GM23338 (cell line): ENCODE results near the gene CCRL2. TPM values are rescaled to one million over a fixed set of nuclear protein-coding genes. Genes with fewer than 3 reads are reported as not detected.

ENCODE experiments used
- ATAC-seq: fragments of 200-7000 bp; cut with Tn5 transposase; 3 replicates; pipeline ENCODE4 v1.9.1; 2020
- DNase-seq: peaks from one replicate; pipeline ENCODE4 v3.0.0-alpha.2; 2015; ENCODE audit warnings: low spot score
- H2AFZ ChIP-seq: fragments of 200-600 bp; sonication (generic); 2 replicates; pipeline ENCODE4 v1.8.0; 2016; ENCODE audit warnings: antibody characterized with exemption, mild to moderate bottlenecking, moderate library complexity
- H3F3A ChIP-seq: fragments of 200-600 bp; sonication (generic); replicated peaks from 2 replicates; pipeline ENCODE4 v1.8.0; 2017; ENCODE audit warnings: antibody characterized with exemption, mixed run types, low read depth
- H3K27ac ChIP-seq: fragments of 200-600 bp; sonication (generic); 2 replicates; pipeline ENCODE4 v1.6.1; 2016; ENCODE audit warnings: low read depth
- H3K27me3 ChIP-seq: fragments of 200-600 bp; sonication (generic); 2 replicates; pipeline ENCODE4 v1.8.0; 2016; ENCODE audit warnings: mild to moderate bottlenecking, mixed run types, moderate library complexity; ENCODE audit not compliant: insufficient read depth
- H3K36me3 ChIP-seq: fragments of 200-600 bp; sonication (generic); 2 replicates; pipeline ENCODE4 v1.8.0; 2016; ENCODE audit warnings: mild to moderate bottlenecking; ENCODE audit not compliant: insufficient read depth
- H3K4me1 ChIP-seq: fragments of 200-600 bp; sonication (generic); 2 replicates; pipeline ENCODE4 v1.8.0; 2016; ENCODE audit warnings: mild to moderate bottlenecking, moderate library complexity; ENCODE audit not compliant: insufficient read depth
- H3K4me2 ChIP-seq: fragments of 200-600 bp; sonication (generic); 2 replicates; pipeline ENCODE4 v1.7.1; 2017; ENCODE audit warnings: mixed run types
- H3K4me3 ChIP-seq: fragments of 200-600 bp; sonication (generic); 2 replicates; pipeline ENCODE4 v1.6.1; 2016; ENCODE audit warnings: mixed run types
- H3K79me2 ChIP-seq: fragments of 200-600 bp; sonication (generic); replicated peaks from 2 replicates; pipeline ENCODE4 v1.8.0; 2017; ENCODE audit warnings: mild to moderate bottlenecking; ENCODE audit not compliant: insufficient read depth
- H3K9me2 ChIP-seq: fragments of 200-600 bp; sonication (generic); 2 replicates; pipeline ENCODE4 v1.8.0; 2017; ENCODE audit not compliant: insufficient read depth
- H4K20me1 ChIP-seq: fragments of 200-600 bp; sonication (generic); replicated peaks from 2 replicates; pipeline ENCODE4 v1.8.0; 2017; ENCODE audit warnings: mild to moderate bottlenecking; ENCODE audit not compliant: insufficient read depth
- H3K27ac Mint-ChIP-seq: 2 replicates; pipeline ENCODE4 v1.8.0; 2020; ENCODE audit warnings: inconsistent platforms, mild to moderate bottlenecking, moderate library complexity, mixed read lengths
- H3K27me3 Mint-ChIP-seq: 3 replicates; pipeline ENCODE4 v1.8.0; 2022; ENCODE audit warnings: low read depth, mild to moderate bottlenecking, moderate library complexity, mixed read lengths, inconsistent platforms; ENCODE audit not compliant: insufficient read depth, poor library complexity
- H3K36me3 Mint-ChIP-seq: 3 replicates; pipeline ENCODE4 v1.8.0; 2021; ENCODE audit warnings: low read depth, mild to moderate bottlenecking, inconsistent platforms, moderate library complexity, mixed read lengths
- H3K4me1 Mint-ChIP-seq: 3 replicates; pipeline ENCODE4 v1.8.0; 2020; ENCODE audit warnings: mild to moderate bottlenecking, inconsistent platforms, mixed read lengths
- H3K4me3 Mint-ChIP-seq: 3 replicates; pipeline ENCODE4 v1.8.0; 2021; ENCODE audit warnings: moderate library complexity, mild to moderate bottlenecking, inconsistent platforms, mixed read lengths
- H3K9me3 Mint-ChIP-seq: 3 replicates; pipeline ENCODE4 v1.8.0; 2020; ENCODE audit warnings: moderate library complexity, mild to moderate bottlenecking, inconsistent platforms, mixed read lengths
- EZH2 ChIP-seq: fragments of 200-600 bp; sonication (generic); IDR thresholded peaks from one replicate; pipeline ENCODE4 v1.8.0; 2017; ENCODE audit warnings: antibody characterized with exemption, mild to moderate bottlenecking, low read depth; ENCODE audit not compliant: unreplicated experiment
- POLR2AphosphoS5 ChIP-seq: IDR thresholded peaks from 2 replicates; pipeline ENCODE4 v1.6.1; 2016; ENCODE audit warnings: antibody characterized with exemption, low read depth
- ZNF114 ChIP-seq: fragments of 250-450 bp; sonication (Bioruptor Pico); IDR thresholded peaks from 2 replicates; pipeline ENCODE4 v1.5.0; 2020; ENCODE audit warnings: mild to moderate bottlenecking, moderate library complexity
- polyA plus RNA-seq: library from polyadenylated mRNA; unstranded; fragments of >200 nt; fragmentation: Nextera tagmentation; extraction: Ambion mirVana; gene quantifications from 2 replicates; pipeline ENCODE4 v1.2.1, GENCODE V29; 2016
- total RNA-seq: library from RNA; depleted of rRNA; stranded (reverse); fragments of >200 nt; shearing (Covaris generic); gene quantifications from 2 replicates; pipeline ENCODE4 v1.2.3, GENCODE V29; 2014
- TF ChIP-seq, protein P1 (sequence below): IDR thresholded peaks from one replicate; pipeline ENCODE4 v1.6.1; 2018; ENCODE audit warnings: antibody characterized with exemption; ENCODE audit not compliant: unreplicated experiment
- TF ChIP-seq, protein P2 (sequence below), 2 experiments: fragments of 200-600 bp in 1 of 2; sonication (generic) in 1 of 2; conservative IDR thresholded peaks; 2 replicates each; pipeline versions ENCODE4 v1.5.1 to v1.6.1; 2016 to 2017; ENCODE audit warnings: antibody characterized with exemption in 2 of 2, low read depth in 2 of 2, mild to moderate bottlenecking in 2 of 2, moderate library complexity in 1 of 2

CCRL2 gene
- total and polyA plus RNA-seq, 2 experiments from 2014 or later = not detected

DNA sequence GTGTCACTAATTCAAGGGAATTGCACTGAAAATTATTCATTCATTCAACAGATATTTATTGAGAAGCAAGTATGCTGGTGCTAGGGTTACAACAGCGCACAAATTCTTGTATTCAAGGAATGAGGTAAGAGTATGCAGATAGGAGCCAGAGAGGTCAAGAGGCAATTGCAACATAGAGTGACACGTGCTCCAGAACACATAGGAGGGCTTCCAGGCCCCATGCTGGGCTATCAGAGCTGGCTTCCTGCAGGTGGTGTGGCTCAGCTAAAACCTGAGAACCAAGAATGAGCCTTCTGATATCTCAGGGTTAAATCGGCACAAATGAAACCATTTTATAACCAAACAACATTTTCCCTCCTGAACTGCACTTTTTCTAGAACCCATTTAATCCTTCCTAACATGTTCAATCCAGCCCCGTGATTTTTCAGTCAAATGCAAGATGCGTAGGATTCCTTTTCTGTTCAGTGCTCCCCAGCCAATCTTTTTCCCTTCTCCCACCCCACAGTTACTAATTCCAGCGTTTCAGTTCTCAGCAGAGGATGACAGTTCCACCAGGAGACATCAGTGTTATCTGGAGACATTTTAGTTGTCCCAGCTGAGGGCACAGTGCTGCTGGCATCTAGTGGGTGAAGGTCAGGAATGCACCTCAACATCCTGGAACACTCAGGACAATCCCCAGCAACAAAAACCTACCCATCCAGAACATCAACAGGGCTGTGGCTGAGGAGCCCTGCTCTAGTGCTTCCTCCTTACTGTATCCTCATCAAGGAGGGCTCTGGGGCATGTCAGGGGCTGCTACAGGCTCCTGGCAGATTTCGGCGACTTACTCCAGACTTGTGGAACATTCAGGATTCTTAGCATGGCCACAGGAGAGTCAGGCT lies 13.3 kb upstream of the CCRL2 start (continued):
- TF ChIP-seq, protein P1, sequence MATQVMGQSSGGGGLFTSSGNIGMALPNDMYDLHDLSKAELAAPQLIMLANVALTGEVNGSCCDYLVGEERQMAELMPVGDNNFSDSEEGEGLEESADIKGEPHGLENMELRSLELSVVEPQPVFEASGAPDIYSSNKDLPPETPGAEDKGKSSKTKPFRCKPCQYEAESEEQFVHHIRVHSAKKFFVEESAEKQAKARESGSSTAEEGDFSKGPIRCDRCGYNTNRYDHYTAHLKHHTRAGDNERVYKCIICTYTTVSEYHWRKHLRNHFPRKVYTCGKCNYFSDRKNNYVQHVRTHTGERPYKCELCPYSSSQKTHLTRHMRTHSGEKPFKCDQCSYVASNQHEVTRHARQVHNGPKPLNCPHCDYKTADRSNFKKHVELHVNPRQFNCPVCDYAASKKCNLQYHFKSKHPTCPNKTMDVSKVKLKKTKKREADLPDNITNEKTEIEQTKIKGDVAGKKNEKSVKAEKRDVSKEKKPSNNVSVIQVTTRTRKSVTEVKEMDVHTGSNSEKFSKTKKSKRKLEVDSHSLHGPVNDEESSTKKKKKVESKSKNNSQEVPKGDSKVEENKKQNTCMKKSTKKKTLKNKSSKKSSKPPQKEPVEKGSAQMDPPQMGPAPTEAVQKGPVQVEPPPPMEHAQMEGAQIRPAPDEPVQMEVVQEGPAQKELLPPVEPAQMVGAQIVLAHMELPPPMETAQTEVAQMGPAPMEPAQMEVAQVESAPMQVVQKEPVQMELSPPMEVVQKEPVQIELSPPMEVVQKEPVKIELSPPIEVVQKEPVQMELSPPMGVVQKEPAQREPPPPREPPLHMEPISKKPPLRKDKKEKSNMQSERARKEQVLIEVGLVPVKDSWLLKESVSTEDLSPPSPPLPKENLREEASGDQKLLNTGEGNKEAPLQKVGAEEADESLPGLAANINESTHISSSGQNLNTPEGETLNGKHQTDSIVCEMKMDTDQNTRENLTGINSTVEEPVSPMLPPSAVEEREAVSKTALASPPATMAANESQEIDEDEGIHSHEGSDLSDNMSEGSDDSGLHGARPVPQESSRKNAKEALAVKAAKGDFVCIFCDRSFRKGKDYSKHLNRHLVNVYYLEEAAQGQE = no peak
- TF ChIP-seq EZH2 (no peak), POLR2AphosphoS5 (no peak)

DNA sequence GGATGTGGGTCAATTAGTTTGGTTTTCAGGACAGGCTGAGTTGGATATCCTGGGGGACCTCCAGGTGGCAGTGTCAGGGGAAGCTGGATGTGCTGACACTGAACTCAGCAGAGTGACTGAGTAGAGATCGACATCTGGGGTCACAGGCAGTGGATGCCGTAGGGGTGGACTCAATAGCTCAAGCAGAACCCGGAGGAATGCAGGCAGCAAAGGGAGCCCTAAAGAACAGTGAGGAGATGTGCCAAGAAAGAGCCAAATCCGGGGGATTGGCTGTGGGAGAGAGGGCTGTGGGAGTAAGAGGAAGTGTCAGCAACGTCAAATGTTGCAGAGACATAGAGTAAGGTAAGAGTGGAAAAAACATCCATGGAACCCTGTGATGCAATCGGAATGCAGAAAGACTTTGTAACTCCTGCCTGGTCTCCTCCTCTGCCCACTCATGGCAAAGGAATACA lies 11.8 kb upstream of the CCRL2 start:
- ATAC-seq = peak; percentile 74
- H3K9me2 ChIP-seq = peaks cover 27% of the 10 kb centered on the region; the same call in 1 of the 2 replicates
- 0 out of 2 replicates have a peak overlapping the region, but pooled peaks have one; percentile 39 for H2AFZ ChIP-seq
- H3K4me1 ChIP-seq = peaks cover 11% of the 10 kb centered on the region; the same call in 1 of the 2 replicates
- no peaks in the 10 kb centered on the region for H4K20me1 ChIP-seq
- H3K79me2 ChIP-seq = no peaks in the 10 kb centered on the region
- no peaks in the 10 kb centered on the region for H3K36me3 ChIP-seq
- H3K27ac Mint-ChIP-seq = no peak overlapping the region
- H3K4me2 ChIP-seq = no peak overlapping the region
- H3K27ac ChIP-seq = no peak overlapping the region
- H3K9me3 Mint-ChIP-seq = no peaks in the 10 kb centered on the region
- H3K36me3 Mint-ChIP-seq = no peaks in the 10 kb centered on the region
- H3F3A ChIP-seq = no peaks in the 10 kb centered on the region
- no peak overlapping the region for H3K4me3 Mint-ChIP-seq
- no peak overlapping the region for H3K4me3 ChIP-seq
- TF ChIP-seq ZNF114 = no peak
- TF ChIP-seq, protein P2, sequence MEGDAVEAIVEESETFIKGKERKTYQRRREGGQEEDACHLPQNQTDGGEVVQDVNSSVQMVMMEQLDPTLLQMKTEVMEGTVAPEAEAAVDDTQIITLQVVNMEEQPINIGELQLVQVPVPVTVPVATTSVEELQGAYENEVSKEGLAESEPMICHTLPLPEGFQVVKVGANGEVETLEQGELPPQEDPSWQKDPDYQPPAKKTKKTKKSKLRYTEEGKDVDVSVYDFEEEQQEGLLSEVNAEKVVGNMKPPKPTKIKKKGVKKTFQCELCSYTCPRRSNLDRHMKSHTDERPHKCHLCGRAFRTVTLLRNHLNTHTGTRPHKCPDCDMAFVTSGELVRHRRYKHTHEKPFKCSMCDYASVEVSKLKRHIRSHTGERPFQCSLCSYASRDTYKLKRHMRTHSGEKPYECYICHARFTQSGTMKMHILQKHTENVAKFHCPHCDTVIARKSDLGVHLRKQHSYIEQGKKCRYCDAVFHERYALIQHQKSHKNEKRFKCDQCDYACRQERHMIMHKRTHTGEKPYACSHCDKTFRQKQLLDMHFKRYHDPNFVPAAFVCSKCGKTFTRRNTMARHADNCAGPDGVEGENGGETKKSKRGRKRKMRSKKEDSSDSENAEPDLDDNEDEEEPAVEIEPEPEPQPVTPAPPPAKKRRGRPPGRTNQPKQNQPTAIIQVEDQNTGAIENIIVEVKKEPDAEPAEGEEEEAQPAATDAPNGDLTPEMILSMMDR (conservative IDR thresholded peaks at IDR 0.05; ENCODE audit: low read depth in 2 of 2) = peak; percentile 40 to 57
- peaks cover 11% of the 10 kb centered on the region for H3K27me3 Mint-ChIP-seq
- no peaks in the 10 kb centered on the region for H3K27me3 ChIP-seq
- peaks cover 19% of the 10 kb centered on the region for H3K4me1 Mint-ChIP-seq
- peak; percentile 31 for DNase-seq
